ENCODE data around the gene ETS1.

ETS1 gene

DNA sequence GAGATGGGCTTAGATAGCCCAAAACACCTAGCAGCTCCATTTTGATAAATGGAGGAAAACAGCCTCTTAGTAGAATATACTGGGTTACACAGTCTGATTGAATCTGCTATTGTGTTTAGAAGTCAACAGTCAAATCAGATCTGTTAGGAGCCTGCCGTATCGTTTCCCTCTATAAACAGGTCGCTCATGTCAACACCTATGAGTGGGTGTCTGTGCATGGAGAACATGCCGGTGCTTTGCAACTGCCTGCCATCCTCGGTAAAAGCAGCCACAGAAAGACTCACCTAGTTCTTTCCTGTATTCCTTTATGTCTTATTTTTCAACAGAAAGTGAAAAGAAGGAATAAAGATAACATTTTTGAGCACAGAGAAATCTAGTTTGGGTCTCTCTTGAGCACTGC, 99.4 kb downstream of the ETS1 start:
- DNase-seq: no peak

DNA sequence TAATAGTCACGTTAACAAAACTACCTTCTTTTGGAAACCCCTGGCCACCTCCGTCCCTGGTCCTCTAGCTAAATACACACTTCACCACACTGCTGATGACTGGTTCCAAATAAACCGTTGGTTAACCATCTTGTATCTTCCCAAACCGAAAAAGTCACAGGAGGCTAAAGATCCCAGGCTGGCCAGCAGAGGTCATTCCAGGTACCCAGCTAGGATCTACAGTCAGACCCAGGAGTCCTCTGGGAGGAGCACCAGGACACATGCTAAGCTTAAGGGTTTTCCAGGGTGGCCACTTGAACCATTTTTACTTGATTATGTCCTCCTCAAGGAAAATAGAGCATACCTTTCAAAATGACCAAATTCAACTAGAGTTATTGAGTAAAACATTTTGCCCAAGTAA, 103.2 kb downstream of the ETS1 start:
- DNase-seq: peak in 1 of 51 donors; percentile 19

DNA sequence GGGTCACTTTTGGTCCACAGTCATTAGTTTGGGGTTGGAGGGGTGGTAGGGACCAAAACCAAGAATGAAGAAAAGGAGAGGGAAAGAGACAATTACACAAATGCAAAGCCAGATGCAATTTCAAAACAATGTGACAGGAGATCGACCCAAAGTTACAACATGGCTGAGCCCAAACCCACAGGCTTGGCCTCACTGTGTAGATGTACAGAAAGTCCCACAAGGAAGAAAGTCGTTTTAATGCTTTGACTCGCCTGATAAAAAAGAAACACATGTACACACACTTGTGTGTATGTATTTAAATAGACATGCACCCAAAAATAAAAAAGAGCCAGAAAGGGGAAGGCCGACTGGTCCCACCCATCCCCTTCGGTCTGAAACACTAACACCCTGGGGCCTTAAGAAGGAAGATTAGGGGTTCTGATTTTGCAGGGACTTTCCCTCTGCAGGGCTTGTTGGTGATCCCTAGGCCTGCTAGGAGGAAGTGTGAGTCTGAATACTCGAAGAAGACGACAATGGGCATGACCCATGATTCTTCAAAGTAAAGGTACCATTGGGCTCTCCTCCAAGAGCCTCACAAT, 104.1 kb downstream of the ETS1 start:
- no peak for DNase-seq

DNA sequence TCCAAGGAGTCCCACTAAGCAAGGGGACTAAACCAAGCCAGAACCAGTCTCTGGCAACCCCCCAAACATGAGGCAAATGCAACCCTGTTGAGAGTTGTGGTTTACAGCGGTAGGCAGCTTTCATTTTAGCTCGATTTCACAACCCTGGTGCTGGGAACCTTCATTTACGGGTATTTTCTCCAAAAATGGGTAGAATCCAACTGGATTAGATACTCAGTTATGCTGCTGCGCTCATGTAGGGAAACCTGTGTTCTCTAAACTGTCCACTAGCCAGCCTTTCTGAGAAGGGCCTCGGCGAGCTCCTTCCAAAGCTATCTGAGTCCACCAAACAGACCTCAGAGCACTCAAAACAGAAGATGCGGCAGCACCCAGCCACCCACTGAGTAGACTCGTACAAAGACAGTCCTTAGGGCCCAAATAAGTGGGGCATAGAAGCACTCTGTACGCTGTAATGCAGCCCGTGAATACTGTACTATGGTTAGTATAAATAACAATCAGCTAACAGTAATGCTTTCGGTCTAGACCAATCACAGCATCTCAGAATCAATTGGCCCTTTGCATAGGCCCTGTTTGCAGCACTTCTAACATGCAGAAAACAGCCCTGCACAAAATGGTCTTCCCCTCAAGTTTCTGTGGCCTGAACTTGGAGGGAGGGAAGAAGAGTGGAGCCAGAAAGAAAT, 104.7 kb downstream of the ETS1 start:
- no peak for DNase-seq

DNA sequence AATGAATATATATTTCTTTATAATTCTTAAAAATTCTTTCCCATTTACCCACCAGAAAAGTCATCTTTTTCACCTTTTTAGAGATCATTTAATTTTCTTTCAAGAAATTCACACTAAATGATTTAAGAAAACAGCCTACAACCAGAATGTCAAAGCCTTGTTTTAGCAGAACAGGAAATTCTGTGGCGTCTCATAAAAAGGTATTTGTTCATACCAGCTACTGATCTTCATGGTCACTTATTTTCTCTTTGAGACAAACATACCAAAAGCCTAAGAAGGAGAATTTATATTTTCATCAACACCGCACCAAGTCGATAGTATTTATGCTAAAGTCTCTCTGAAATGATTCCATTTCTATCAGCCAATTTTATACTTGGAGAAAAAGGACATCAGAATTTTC, 105.3 kb downstream of the ETS1 start:
- DNase-seq: no peak

DNA sequence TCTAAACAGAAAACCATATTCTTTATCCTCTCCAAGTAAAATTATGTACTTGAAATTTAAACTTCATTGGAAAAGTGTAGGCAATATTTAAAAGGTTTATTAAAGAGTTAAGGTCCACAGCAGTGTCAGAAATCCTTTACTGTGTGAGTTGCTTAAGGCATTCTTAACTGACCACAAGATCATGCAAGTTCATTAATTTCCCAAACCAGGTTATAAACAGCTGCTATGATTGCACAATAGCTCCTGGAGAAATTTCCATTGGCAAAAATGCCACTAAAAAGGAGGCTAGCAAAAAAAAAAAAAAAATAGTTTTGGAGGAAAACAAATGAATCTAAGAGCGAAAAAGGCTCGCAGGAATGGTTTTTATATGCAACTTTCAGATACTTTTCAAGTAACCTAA, 106.2 kb downstream of the ETS1 start:
- no peak for DNase-seq

DNA sequence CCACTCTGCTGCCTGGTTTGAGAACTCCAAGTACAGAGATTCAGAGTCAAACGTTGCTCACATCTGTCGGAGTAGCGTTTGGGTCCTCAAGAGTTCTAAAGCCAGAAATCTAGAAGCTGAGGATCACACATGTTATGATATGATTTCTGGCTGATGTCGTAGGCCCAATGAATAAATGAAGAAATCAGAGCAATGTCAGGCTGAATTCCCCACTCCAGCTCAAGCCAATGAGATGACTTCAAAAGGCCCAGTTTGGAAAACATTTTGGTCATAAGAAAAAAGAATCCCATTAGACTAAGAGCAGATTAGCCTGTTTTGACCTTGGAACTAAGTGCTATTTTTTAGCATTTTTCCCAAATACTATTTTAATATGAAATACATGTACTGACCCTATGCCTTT, 106.7 kb downstream of the ETS1 start:
- no peak for DNase-seq

DNA sequence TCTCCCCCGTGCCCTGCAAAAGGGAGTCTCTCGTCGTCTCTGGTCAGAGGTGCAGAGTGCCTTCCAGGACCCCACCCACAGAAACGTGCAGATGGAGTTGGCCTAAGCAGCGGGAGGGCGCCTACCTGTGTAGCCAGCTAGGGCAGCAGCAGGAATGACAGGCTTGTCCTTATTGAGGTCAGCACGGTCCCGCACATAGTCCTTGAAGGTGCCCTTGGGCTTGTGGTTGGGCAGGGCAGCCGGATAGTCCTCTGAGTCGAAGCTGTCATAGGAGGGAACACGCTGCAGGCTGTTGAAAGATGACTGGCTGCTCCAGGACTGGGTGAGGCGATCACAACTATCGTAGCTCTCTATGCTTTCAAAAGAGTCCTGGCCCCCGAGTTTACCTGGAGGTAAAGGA, 107.3 kb downstream of the ETS1 start:
- no peak for DNase-seq

DNA sequence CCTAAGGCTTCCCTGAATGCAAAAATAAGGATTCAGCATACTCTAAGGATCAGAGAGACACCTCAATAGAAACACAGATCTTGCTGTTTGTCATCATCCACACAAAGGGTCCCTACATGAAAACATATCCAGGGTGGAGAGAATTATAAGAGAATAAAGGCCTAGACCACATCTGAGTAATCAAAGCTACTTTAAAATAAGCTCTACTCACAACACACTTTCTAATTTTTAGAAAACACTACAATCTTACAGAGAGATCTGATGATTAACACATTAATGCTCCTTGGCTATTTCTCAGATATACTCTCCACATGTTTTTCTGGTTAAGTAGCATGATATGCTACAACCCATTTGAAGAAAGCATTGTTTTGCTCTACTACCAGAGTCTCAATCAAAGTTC, 108.2 kb downstream of the ETS1 start:
- DNase-seq: no peak

DNA sequence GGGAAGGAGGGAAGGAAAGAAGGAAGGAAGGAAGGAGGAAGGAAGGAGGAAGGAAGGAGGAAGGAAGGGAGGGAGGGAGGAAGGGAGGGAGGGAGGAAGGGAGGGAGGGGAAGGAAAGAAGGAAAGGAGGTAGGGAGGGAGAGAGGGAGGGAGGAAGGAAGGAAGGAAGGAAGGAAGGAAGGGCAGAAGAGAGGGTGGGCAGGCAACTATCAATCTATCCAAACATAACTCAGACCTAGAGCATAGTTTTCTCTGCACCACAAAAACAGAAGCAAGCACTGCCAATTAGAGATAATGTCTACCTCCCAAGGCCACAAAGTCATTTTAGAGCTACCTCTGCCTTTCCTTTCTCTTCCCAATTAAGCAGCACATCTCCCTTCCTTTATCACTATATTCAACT, 109.1 kb downstream of the ETS1 start:
- DNase-seq: no peak

DNA sequence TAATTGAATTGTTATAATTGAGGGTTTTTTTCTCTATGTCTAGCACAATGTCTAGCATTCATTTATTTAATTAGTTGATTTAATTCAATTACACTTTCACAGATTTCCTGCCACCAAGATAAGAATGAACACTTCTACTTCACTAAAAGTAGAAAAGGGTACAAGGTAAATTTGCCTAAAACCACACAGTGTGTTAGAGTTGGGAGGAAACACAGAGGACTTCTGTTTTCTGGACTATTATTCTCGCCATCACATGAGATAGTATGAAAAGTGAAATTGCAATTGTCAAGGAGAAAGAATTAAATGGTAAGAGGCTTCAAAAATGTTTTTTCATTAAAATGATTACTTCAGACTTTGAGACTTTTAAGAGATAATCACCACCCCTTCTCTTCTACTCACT, 109.5 kb downstream of the ETS1 start:
- DNase-seq: no peak

DNA sequence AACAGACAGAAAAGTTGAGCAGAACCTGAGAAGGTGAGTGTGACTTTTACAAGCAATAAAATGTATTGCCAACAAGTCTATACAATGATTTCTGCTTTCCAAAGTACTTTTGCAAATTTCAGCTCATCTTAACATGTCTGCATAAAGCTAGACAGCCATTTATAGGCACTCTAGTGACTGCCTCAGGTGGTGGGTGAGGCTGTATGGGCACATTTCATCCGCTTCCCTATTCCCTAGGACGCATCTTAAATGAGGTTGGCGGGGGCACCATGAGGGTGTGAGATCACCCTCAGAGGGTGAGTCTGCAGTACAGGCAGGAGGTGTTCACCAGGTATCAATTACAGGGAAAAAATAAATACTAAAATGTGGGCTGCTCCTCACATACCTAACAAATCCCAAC, 110.1 kb downstream of the ETS1 start:
- no peak for DNase-seq

DNA sequence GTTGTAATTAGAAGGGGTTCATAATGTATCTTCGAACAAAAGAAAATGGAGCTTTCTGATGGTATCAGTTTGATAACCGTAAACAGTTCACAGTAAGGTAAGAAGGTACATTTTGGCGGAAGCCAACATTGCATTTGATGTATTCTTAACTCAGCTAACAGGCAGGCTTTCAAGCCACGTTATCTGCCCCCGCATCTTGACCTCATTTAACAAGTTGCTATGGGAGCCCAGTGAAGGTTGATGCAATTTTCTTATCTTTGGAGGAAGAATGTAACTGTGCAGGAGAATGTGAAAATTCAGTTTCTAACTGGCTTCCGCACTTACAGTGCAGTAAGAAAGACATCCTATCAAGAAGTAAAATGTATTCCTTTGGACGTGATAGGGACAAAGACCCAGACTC, 110.6 kb downstream of the ETS1 start:
- no peak for DNase-seq

DNA sequence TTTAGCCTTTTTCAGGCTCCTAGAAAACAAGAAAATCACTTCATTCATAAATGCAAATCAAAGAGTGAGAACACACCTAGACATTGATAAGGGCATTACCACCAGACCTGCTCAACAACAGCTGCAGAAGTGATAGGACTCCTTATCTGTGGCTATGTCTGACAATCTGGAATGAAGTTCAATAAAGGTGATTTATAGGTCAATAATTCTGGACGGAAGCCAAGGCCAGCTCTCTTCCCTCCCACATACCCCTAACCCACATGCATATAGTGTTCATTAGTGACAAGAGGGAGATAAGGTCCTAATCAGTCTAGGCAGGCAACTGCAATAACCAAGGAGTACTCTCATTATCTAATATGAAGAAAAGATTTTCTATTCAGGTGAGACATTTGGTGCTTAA, 111.3 kb downstream of the ETS1 start:
- DNase-seq: no peak

DNA sequence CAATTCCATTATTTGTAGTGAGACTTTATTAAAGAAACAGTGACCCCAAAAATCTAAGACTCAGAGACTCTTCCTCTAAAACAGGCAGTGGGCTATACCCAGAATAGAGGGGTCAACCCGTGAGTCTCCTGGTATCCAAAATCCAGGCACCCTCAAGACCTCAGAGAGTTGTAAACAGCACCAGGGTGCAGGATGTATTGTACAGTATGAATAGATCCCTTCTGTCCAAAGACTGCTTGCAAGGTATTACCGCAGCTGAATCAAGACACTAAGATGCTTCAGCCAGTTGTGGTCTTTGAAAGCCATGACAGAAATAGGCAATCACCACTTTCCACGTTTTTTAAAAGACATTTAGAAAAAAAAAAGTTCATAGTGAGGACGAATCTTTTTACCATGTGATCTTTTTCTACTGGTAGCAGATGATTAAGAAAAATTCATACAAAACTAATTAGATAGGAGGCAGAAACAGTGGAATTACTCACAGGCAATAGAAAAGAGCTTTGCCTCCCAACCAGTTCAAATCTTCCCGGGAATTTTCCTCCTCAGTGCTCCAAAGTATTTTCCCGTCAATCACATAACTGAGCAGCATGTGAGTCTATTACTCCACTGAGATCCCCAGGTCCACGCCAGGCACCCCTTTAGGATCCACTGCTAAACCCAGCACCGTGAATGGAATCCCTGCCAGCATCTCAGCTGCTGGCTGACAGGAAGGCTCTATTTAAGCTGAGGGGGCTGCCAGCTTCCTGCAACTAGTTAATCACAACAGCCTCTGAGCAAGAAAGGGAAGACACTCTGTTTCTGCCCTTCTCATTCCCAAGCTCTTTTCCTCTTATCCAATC, 113.1 kb downstream of the ETS1 start:
- no peak for DNase-seq

DNA sequence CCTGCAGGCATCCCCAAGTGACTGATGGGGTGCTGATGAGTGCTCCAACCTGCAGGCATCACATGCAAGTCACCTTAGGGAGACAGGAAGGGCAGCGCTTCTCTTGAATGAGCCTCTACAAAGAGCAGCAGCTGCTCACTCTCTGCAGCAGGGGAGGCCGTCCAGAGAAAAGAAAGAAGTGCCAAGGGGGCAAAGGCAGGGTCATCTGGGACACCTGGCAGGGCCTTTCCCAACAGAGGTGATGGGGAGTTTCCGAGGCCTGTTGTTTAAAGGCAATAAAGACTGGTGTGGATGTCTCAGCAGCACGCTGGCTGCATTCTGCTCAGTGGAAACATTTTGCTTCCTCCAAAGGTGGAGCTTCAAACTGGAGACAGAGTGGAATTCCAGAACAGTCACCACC, 113.7 kb downstream of the ETS1 start:
- DNase-seq: no peak

DNA sequence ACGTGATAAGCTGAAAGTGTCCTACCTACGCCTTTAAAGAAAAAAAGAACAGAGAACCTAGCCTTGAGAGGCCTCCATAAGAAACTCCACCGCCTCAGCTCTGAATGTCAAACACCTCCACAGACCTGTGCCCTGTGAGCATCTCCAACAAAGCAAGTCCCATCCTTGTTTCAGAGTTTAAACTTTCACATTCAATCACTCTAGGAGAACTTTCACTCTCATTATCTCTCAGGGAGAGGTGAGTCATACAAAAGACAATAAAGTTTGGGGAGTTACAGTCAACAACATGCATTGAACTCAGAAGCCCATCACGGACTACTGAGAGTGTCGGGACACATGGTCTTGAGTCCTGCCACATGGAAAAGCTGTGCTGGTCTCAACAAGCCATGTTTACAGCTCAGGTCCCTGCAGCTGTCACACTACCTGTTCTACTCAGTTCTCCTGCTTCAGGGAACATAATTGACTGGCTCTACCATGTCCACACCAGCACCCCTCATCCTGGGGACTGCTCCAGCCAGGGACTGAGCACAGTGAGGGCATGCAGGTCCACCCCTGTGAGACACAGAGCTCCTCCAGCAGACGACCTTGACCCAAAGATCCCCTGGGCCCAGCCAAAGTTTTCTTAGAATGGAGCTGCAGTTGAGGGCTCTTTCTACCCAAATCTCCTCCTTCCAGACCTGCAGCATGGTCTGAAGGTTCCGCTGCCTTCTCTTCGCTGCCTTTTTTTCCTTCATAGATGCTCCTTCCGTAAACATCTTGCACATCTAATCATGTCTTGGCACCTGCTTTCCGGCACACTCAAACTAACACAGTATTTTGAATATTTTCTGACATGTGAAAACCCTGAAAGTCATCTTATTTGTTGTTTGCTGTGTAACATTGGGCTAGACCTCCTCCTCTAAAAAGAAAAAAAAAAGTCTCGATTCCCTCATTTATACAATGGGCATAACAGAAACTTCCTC, 114.9 kb downstream of the ETS1 start:
- no peak for DNase-seq

DNA sequence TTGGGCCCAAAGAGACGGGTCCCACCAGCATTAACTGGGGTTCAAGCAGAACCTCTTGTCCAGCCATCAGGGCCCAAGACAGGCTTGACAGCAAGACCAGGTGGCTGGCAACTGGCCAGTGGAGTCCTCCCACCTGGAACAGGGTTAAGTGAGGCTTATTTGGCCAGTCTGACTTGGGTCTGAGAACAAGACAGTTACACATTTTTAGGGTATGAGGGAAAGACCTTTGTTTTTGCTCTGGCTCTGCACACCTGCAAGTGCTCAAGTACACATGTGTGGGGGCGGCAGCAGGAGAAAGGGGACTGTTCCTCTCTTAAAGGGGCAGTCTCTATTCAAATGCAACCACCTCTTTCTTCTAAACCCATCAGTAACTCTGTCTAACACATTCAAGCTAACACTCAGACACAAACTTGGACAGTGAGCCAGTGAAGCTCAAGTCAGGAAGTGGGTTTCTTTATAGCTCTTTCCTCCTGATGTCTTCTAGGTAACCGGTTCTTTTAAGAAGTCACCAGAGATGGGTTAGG, 116.2 kb downstream of the ETS1 start:
- DNase-seq: no peak

DNA sequence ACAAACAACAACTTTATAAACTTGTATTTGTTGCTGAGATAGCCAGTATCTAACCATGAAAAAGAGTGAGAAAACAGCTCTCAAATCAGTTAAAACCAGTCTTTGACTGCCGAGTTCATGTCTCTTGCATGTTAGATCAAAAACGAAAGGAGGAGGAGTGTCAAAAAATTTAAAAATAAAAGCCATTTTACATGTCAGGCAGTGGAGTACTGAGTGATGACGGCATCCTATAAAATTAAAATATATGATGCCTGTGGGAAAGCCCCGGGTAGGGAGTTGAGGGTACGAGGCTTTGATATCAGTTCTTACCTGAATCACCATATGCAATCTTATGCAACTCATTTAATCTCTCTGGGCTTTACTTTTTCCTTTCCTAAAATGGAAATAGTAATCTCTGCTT, 117.3 kb downstream of the ETS1 start:
- no peak for DNase-seq

DNA sequence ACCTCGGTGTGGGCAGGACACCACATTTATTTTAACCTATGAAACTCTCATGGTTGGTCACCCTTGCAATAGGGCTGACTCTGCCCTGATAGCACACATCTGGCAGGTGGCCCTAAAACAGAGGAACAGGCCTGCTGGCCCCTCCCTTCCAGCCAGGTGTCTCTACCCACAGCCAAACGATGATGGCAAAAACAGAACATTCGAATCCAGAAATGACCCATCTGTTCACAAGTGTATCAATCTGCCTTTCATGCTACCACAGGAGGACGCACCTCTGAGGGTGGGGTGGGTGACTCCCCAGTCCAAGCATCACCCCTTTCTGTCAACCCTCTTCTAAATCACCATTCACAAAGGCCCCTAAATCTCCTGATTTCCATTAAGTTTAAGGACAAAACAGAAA, 118.1 kb downstream of the ETS1 start:
- DNase-seq: no peak

DNA sequence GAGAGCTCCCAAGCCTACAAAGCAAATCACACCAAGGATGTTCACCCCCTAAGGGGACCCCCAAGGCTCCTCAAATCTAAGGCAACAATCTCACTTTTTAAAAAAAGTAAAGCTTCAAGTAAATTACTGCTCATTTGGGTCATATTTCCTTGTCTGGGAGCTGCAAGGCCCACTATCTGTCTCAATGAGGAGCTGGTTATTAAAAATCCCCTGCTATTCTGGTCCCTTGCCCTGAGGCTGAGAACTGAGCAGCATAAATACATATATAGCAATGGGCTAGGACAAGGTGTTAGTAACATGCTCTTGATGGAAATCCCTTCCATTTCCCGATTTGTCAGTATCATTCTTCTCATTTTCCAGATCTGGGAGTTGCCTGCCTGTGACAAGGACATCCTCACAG, 119.2 kb downstream of the ETS1 start:
- DNase-seq: no peak

Data from hypothalamus (tissue), 51 donors.